C4-2B (cell line): ENCODE measurements around the gene GGTLC2.
"Not testable (repeated sequence)": the region's sequence is repeated elsewhere in the genome, so short reads cannot be mapped to it uniquely, and the experiment has no call there.

Experiments used
- H3K27ac ChIP-seq: fragments of 450-650 bp; 2 replicates; pipeline ENCODE4 v1.5.1; 2017
- ZFX ChIP-seq: fragments of 450-650 bp; IDR thresholded peaks from 2 replicates; pipeline ENCODE4 v1.6.1; 2017
- TF ChIP-seq, protein P1 (sequence below): fragments of 450-650 bp; conservative IDR thresholded peaks from 2 replicates; pipeline ENCODE4 v1.5.1; 2017; ENCODE audit warnings: mild to moderate bottlenecking

GGTLC2 gene

DNA sequence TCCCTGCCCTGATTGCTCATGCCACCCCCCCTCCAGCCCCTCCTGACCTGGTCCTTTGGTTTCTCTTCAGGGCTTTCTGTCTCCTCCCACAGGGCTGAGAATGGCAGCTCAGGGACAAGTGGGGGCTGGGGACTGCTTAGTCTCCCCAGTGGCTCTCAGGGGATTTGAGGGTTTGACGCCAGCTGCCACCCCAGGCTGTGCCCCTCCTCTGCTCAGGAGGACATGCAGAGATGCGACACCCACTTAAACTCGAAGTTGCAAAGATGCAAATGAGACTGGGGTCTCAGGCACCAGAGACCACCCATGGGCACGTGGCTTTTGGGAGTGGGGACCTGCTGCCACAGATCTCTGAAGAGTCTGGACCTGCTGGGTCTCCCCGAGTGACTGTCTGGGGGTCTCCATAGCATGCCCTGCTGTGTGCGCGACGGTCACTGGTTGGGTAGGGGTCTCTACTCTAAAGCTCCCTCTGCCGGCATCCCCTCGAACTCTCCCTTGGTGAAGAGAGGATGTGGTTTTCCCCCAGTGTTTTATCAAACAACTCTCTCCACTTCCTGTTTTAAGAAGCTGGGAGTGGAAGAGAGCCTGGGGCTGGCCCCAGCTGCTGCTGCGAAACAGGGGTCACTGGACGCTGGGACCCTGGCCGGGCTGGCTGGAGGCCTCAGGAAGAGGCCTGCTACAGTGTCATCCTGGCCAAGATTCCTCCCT, 9.4 kb downstream of the GGTLC2 start:
- not testable (repeated sequence) for H3K27ac ChIP-seq

DNA sequence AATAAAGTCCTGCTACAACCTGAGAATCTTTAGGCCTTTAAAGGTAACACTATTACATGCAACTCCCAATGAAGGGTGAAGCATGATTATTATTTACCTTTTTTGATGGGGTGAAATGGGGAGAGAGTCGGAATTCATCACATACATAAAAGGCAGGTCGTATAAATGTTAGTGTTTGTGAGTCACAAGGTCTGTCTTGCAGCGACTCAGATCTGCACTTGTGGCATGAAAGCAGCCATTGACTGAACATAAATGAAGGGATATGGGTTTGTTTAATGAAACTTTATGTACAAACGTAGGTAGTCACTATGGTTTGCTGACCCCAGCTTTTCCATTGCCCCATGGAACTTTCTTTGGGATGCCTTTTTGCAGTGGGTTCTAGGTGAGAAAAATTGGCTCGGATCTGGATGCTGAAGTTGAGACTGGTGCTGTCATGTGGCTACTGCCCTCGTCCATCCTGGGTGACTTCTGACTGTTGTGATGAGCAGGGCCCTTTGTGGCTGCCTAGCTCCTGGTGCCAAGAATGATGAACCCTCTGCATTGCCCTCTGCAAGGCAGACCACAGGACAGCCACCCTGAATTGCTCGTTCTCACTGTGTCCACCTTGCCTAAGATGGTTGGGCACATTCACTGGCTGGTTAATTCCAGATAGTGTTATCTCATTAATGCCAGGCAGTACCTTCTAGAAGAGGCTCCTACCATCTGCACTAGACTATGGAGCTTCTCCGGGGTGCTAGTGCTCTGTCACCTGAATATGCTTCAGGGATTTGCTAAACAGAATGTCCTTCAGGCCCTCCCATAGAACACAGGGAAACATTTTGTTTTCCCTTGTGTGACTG, 11.3 kb downstream of the GGTLC2 start:
- TF ChIP-seq ZFX, result no peak
- TF ChIP-seq, protein P1, sequence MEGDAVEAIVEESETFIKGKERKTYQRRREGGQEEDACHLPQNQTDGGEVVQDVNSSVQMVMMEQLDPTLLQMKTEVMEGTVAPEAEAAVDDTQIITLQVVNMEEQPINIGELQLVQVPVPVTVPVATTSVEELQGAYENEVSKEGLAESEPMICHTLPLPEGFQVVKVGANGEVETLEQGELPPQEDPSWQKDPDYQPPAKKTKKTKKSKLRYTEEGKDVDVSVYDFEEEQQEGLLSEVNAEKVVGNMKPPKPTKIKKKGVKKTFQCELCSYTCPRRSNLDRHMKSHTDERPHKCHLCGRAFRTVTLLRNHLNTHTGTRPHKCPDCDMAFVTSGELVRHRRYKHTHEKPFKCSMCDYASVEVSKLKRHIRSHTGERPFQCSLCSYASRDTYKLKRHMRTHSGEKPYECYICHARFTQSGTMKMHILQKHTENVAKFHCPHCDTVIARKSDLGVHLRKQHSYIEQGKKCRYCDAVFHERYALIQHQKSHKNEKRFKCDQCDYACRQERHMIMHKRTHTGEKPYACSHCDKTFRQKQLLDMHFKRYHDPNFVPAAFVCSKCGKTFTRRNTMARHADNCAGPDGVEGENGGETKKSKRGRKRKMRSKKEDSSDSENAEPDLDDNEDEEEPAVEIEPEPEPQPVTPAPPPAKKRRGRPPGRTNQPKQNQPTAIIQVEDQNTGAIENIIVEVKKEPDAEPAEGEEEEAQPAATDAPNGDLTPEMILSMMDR, result no peak
- H3K27ac ChIP-seq, result no peak overlapping the region

DNA sequence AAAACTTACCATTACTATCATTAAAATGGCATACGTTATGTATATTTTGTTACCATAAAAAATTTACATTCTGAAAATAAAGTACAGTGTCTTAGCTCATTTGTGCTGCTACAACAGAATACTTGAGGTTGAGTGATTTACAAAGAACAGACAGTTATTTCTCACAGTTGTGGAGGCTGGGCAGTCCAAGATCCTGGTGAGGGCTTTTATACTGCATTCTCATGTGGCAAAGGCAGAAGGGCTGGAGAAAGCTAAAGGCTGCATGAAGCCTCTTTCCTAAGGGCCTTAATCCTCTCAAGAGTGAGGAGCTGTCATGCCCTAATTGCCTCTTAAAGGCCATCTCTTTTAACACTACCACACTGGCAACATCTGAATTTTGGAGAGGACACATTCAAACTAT, 13.3 kb downstream of the GGTLC2 start:
- H3K27ac ChIP-seq, result no peak overlapping the region
- TF ChIP-seq ZFX, result no peak
- TF ChIP-seq, protein P1, result no peak

DNA sequence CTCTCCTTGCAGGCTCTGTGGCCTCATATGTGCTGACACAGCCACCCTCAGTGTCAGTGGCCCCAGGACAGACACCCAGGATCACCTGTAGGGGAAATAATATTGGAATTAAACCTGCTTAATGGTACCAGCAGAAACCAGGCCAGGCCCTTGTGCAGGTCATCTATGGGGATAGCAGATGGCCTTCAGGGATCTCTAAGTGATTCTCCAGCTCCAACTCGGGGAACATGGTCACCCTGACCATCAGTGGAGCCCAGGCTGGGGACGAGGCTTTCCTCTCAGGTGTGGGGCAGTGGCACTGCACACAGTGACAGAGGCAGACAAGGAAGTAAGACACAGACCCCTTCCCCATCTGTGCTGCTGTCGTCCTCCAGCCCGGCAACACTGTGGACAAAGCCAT, 16.9 kb downstream of the GGTLC2 start:
- TF ChIP-seq ZFX, result no peak
- TF ChIP-seq, protein P1, result no peak
- H3K27ac ChIP-seq, result no peak overlapping the region

DNA sequence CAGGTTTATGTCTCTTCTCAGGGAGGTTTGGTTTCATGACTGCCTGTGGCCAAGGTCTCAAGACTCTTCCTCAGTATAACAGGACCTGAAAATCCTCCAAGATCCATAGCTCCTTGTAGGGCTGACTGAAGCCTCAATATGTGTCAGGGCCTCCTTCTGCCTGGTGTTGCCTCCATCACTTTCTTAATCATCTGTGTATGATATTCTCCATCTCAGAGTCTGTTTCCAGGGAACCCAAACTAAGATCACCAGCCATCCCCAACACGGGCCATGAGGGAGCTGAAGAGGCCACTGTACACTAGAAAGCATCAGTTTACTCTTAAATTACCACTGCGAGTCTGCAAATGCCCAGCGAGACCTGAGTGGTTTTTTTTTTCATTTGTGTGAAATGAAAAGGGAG, 17.7 kb downstream of the GGTLC2 start:
- no peak overlapping the region for H3K27ac ChIP-seq
- TF ChIP-seq, protein P1, result no peak
- TF ChIP-seq ZFX, result no peak

DNA sequence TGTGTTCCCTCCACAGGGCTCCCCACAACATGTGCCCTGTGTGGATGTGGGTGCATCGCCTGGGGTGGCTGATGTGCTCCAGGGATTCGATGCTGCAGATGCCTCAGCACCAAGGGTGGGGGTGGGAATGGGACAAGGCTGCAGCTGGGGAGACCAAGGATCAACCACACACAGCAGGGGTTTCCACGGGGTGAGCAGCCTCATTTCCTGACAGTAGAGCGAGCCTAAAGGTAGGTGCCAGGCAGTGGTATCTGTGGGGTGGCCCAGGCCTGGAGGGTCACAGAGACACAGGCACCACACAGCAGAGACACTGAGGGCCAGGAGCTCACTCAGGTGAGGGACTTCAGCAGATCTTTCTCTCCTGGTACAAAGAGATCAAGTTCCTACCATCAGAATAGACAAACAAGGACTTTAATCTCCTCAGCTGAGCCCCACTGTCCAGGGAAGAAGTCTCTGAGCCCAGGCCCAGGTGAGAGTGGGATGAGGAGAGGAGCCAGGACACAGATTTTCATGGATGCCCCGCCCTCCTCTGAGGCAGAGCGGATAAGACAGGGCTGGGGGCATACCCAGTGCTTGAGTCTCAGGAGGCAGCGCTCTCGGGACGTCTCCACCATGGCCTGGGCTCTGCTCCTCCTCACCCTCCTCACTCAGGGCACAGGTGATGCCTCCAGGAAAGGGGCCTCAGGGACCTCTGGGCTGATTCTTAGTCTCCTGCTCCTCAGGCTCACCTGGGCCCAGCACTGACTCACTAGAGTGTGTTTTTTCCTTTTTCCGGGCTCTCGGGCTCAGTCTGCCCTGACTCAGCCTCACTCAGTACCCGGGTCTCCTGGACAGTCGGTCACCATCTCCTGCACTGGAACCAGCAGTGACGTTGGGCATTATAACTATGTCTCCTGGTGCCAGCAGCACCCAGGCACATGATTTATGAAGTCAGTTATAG, 19.7 kb downstream of the GGTLC2 start:
- TF ChIP-seq, protein P1, result no peak
- TF ChIP-seq ZFX, result no peak
- no peak overlapping the region for H3K27ac ChIP-seq

DNA sequence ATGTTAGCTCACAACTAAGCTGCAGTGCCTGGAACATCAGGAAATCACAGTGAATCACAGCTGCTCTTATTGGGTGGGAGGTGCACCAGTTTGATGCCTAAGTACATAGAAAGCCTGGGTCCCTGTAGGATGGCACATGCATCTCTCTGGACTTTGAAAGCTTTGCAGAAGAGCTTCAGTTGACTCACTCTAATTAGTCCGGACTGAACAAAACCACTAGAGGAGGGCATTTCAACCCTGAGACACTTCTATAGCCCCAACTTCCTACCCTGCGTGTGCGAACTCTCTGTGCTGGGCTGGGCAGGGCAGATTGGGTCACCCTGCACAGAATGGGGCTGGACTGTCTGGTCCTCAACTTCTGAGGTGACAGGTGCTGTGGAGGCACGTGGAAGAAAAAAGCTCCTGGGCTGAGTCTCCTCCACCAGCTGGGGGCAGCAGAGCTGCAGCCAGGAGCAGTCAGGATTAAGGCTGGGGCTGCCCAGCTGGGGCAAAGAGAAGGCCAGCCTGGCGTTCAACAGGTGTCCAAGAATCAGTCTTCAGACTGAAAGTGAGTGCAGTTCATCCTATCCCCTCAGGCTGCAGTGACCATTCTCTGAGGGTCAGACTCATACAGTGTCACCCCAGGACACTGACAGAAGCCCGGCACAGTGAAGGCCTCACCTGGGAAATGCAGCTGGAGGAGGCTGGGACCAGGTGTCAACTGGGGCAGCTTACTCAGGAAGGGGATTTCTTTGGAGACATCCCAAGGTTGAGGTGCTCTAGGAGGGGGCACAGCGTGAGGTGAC, 22.1 kb downstream of the GGTLC2 start:
- no peak overlapping the region for H3K27ac ChIP-seq
- TF ChIP-seq, protein P1, result peak; percentile 90
- TF ChIP-seq ZFX, result no peak
